ENCODE data around the gene VASN.
A peak's percentile ranks its signal among the peaks of the same experiment; 100 is the strongest.

GRCh38 chr16:4330277-4330874, 41.3 kb upstream of the VASN start:
- TF ChIP-seq, protein P1, sequence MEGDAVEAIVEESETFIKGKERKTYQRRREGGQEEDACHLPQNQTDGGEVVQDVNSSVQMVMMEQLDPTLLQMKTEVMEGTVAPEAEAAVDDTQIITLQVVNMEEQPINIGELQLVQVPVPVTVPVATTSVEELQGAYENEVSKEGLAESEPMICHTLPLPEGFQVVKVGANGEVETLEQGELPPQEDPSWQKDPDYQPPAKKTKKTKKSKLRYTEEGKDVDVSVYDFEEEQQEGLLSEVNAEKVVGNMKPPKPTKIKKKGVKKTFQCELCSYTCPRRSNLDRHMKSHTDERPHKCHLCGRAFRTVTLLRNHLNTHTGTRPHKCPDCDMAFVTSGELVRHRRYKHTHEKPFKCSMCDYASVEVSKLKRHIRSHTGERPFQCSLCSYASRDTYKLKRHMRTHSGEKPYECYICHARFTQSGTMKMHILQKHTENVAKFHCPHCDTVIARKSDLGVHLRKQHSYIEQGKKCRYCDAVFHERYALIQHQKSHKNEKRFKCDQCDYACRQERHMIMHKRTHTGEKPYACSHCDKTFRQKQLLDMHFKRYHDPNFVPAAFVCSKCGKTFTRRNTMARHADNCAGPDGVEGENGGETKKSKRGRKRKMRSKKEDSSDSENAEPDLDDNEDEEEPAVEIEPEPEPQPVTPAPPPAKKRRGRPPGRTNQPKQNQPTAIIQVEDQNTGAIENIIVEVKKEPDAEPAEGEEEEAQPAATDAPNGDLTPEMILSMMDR (IDR thresholded peaks at IDR 0.05), result peak in 6 of 7 experiments; percentile 22 to 97 (median 94)
- no peak for TF ChIP-seq POLR2A (IDR thresholded peaks at IDR 0.05)
